ENCODE results near the gene GTF3C2. TPM values are rescaled to one million over a fixed set of nuclear protein-coding genes. Genes with fewer than 3 reads are reported as not detected.

The GTF3C2 gene
- 10 to 100 TPM; 60.3 to 70.2 TPM for total RNA-seq

GRCh38 chr2:27356382-27357181 lies at the start of gene GTF3C2:
TSS of gene GTF3C2 (minus strand) at chr2:27356764. CDS start at chr2:27343554, 13,210 bp downstream.
- peak within 1 kb of the TSS; percentile 100 for H3K27ac Mint-ChIP-seq
- H3K27me3 Mint-ChIP-seq = no peaks in the 10 kb centered on the region
- intact Hi-C loops (cut with DNase I, micrococcal nuclease) = loop anchor here (1.0 to 5.0 kb wide), 20 partner anchors 14 to 1034 kb away; partner anchors contain the start of genes ATRAID (in 2 of the 2), EIF2B4 (in 2 of the 2), IFT172 (in 2 of the 2) and MPV17 (in 2 of the 2)
- peak; percentile 82 for ATAC-seq
- no peaks in the 10 kb centered on the region for H3K9me3 Mint-ChIP-seq (ENCODE audit: low read depth)
- H3K4me3 Mint-ChIP-seq = peak within 1 kb of the TSS; percentile 98
- H3K36me3 Mint-ChIP-seq (ENCODE audit: low read depth) = peaks cover 19% of the 10 kb centered on the region
- ChIA-PET POLR2A (interaction anchor here (1.4 to 2.0 kb wide), 3 partner anchors 13 to 272 kb away, joined by 3 to 10 read pairs (median 5); partner anchors contain the start of genes CCDC121 and GPN1), CTCF (interaction anchor here (0.7 to 1.5 kb wide), 6 partner anchors 11 to 306 kb away, joined by 3 to 5 read pairs (median 4); no protein-coding TSS in a partner anchor)
- peaks cover 50% of the 10 kb centered on the region for H3K4me1 Mint-ChIP-seq
- peak; percentile 96 for DNase-seq

GRCh38 chr2:27400348-27401135 lies 44.0 kb upstream of the GTF3C2 start:
- Mint-ChIP-seq H3K9me3 (ENCODE audit: low read depth) (no peaks in the 10 kb centered on the region), H3K4me3 (no peak overlapping the region), H3K27me3 (no peaks in the 10 kb centered on the region), H3K36me3 (ENCODE audit: low read depth) (peaks cover 28% of the 10 kb centered on the region), H3K4me1 (peaks cover 39% of the 10 kb centered on the region), H3K27ac (peak overlapping the region; percentile 38)
- no peak for DNase-seq
- ChIA-PET POLR2A (no interaction called here), CTCF (interaction anchor here (0.6 to 1.3 kb wide), 2 partner anchors 10 to 15 kb away, joined by 4 read pairs; no protein-coding TSS in a partner anchor)
- no peak for ATAC-seq
- intact Hi-C loops (cut with DNase I, micrococcal nuclease) = no loop called here

GRCh38 chr2:27398962-27399361 lies 42.4 kb upstream of the GTF3C2 start:
- peaks cover 24% of the 10 kb centered on the region for H3K36me3 Mint-ChIP-seq (ENCODE audit: low read depth)
- DNase-seq = no peak
- H3K4me1 Mint-ChIP-seq = peaks cover 32% of the 10 kb centered on the region
- H3K27ac Mint-ChIP-seq = peak overlapping the region; percentile 68
- intact Hi-C loops (cut with DNase I, micrococcal nuclease) = no loop called here
- ATAC-seq = no peak
- no peak overlapping the region for H3K4me3 Mint-ChIP-seq
- no peaks in the 10 kb centered on the region for H3K9me3 Mint-ChIP-seq (ENCODE audit: low read depth)
- ChIA-PET CTCF (no interaction called here), POLR2A (no interaction called here)
- no peaks in the 10 kb centered on the region for H3K27me3 Mint-ChIP-seq

GRCh38 chr2:27393225-27393624 lies 36.7 kb upstream of the GTF3C2 start:
- DNase-seq = no peak
- intact Hi-C loops (cut with DNase I, micrococcal nuclease) = no loop called here
- H3K27ac Mint-ChIP-seq = no peak overlapping the region
- no peaks in the 10 kb centered on the region for H3K27me3 Mint-ChIP-seq
- H3K9me3 Mint-ChIP-seq (ENCODE audit: low read depth) = no peaks in the 10 kb centered on the region
- CTCF ChIA-PET = interaction anchor here (0.6 to 2.5 kb wide), 2 partner anchors 37 to 726 kb away, joined by 3 to 7 read pairs; no protein-coding TSS in a partner anchor
- no peak overlapping the region for H3K4me3 Mint-ChIP-seq
- peaks cover 27% of the 10 kb centered on the region for H3K36me3 Mint-ChIP-seq (ENCODE audit: low read depth)
- no peak for ATAC-seq
- POLR2A ChIA-PET = no interaction called here
- peaks cover 35% of the 10 kb centered on the region for H3K4me1 Mint-ChIP-seq

GRCh38 chr2:27390822-27391679 lies 34.5 kb upstream of the GTF3C2 start:
- no peaks in the 10 kb centered on the region for H3K9me3 Mint-ChIP-seq (ENCODE audit: low read depth)
- ATAC-seq = peak; percentile 70
- ChIA-PET CTCF (interaction anchor here (0.7 to 2.5 kb wide), 2 partner anchors 39 to 112 kb away, joined by 3 to 7 read pairs; no protein-coding TSS in a partner anchor), POLR2A (no interaction called here)
- DNase-seq = no peak
- peaks cover 26% of the 10 kb centered on the region for H3K36me3 Mint-ChIP-seq (ENCODE audit: low read depth)
- intact Hi-C loops (cut with DNase I, micrococcal nuclease) = no loop called here
- H3K27ac Mint-ChIP-seq = peak overlapping the region; percentile 77
- peak overlapping the region; percentile 16 for H3K4me3 Mint-ChIP-seq
- H3K4me1 Mint-ChIP-seq = peaks cover 26% of the 10 kb centered on the region
- no peaks in the 10 kb centered on the region for H3K27me3 Mint-ChIP-seq

- no peaks in the 10 kb centered on the region for H3K27me3 Mint-ChIP-seq
- peaks cover 62% of the 10 kb centered on the region for H3K36me3 Mint-ChIP-seq (ENCODE audit: low read depth)
- H3K27ac Mint-ChIP-seq = peak overlapping the region; percentile 96
- no peak for DNase-seq
- peaks cover 29% of the 10 kb centered on the region for H3K4me1 Mint-ChIP-seq
- CTCF ChIA-PET = no interaction called here
- ATAC-seq = no peak
- intact Hi-C loops (cut with DNase I, micrococcal nuclease) = loop anchor here in 1 of 2 experiments (2.0 kb wide), 2 partner anchors 27 to 281 kb away; partner anchors contain the start of genes PPM1G, SLC4A1AP and SUPT7L
- H3K4me3 Mint-ChIP-seq = peak overlapping the region; percentile 89
- H3K9me3 Mint-ChIP-seq (ENCODE audit: low read depth) = no peaks in the 10 kb centered on the region
- POLR2A ChIA-PET = no interaction called here
Measured at GRCh38 chr2:27381577-27382181, 25.1 kb upstream of the GTF3C2 start.

- ATAC-seq = peak; percentile 91
- H3K4me3 Mint-ChIP-seq = peak within 1 kb of the TSS; percentile 89
Measured at GRCh38 chr2:27380626-27381545, 24.3 kb upstream of the GTF3C2 start, which contains the start of gene ZNF513. TSS of gene ZNF513 (minus strand) at chr2:27380734. CDS start at chr2:27380526, 208 bp downstream.

GRCh38 chr2:27379836-27380625 lies 23.5 kb upstream of the GTF3C2 start:
- Mint-ChIP-seq H3K27me3 (no peaks in the 10 kb centered on the region), H3K27ac (peak overlapping the region; percentile 93), H3K36me3 (ENCODE audit: low read depth) (peaks cover 67% of the 10 kb centered on the region), H3K4me1 (peaks cover 29% of the 10 kb centered on the region), H3K9me3 (ENCODE audit: low read depth) (no peaks in the 10 kb centered on the region), H3K4me3 (peak overlapping the region; percentile 89)
- ATAC-seq (peak; percentile 40), DNase-seq (peak; percentile 74)
- intact Hi-C loops (cut with DNase I, micrococcal nuclease) = loop anchor here (1.0 to 2.0 kb wide), 10 partner anchors 10 to 283 kb away; partner anchors contain the start of genes EIF2B4 (in 2 of the 2), PPM1G (in 2 of the 2), SLC4A1AP (in 2 of the 2) and SNX17 (in 2 of the 2)
- ChIA-PET CTCF (interaction anchor here (0.6 to 2.1 kb wide), 8 partner anchors 8 to 76 kb away, joined by 3 to 18 read pairs (median 4); partner anchors contain the start of genes EIF2B4, NRBP1, PPM1G and SNX17), POLR2A (interaction anchor here (1.0 kb wide), 1 partner anchor 49 kb away, joined by 3 read pairs; the partner anchor contains the start of gene NRBP1)

More at GRCh38 chr2:27380626-27381545, 24.3 kb upstream of the GTF3C2 start, which contains the start of gene ZNF513:
- Mint-ChIP-seq H3K9me3 (ENCODE audit: low read depth) (no peaks in the 10 kb centered on the region), H3K27ac (peak within 1 kb of the TSS; percentile 96), H3K4me1 (peaks cover 29% of the 10 kb centered on the region), H3K36me3 (ENCODE audit: low read depth) (peaks cover 69% of the 10 kb centered on the region), H3K27me3 (no peaks in the 10 kb centered on the region)
- DNase-seq = peak; percentile 95
- ChIA-PET POLR2A (interaction anchor here (1.0 kb wide), 1 partner anchor 48 kb away, joined by 3 read pairs; the partner anchor contains the start of gene NRBP1), CTCF (interaction anchor here (0.6 to 2.1 kb wide), 4 partner anchors 10 to 182 kb away, joined by 3 to 18 read pairs (median 7); partner anchors contain the start of genes EIF2B4, NRBP1 and SNX17)
- intact Hi-C loops (cut with DNase I, micrococcal nuclease) = loop anchor here (1.0 to 2.0 kb wide), 10 partner anchors 11 to 282 kb away; partner anchors contain the start of genes EIF2B4 (in 2 of the 2), PPM1G (in 2 of the 2), SLC4A1AP (in 2 of the 2) and SNX17 (in 2 of the 2)
